Cardiac fibroblast (primary cell): Measurements from ENCODE around the gene DNMT1.

Source experiments
- DNase-seq, 2 donors: peaks; one replicate each; pipeline versions ENCODE4 v3.0.0 to v3.0.0-alpha.2; 2010; ENCODE audit warnings: low read depth in 2 of 2
- H3K4me3 ChIP-seq, 2 donors: replicated peaks in 1 of 2; 1 replicate in 1 of 2; 2 replicates in 1 of 2; pipeline ENCODE4 v1.5.1; 2011; ENCODE audit warnings: low read depth in 2 of 2, low read length in 2 of 2, mild to moderate bottlenecking in 2 of 2, moderate library complexity in 1 of 2
- CTCF ChIP-seq: IDR thresholded peaks from one replicate; pipeline ENCODE4 v1.5.1; 2011; ENCODE audit warnings: low read depth, mild to moderate bottlenecking, low read length, inconsistent platforms

Gene DNMT1

GRCh38 chr19:10193790-10194499 lies 808 bp downstream of the DNMT1 start:
- DNase-seq: peak; percentile 41 to 69
- TF ChIP-seq CTCF: no peak
- H3K4me3 ChIP-seq: peak overlapping the region; percentile 86 to 90

GRCh38 chr19:10192922-10193321 lies 1.8 kb downstream of the DNMT1 start:
- DNase-seq: no peak
- no peak for TF ChIP-seq CTCF
- peak overlapping the region in 1 of 2 donors; percentile 86 for H3K4me3 ChIP-seq

- peak; percentile 78 to 91 for DNase-seq
Observed at GRCh38 chr19:10191347-10191746, 3.4 kb downstream of the DNMT1 start.

GRCh38 chr19:10190026-10190425 lies 4.7 kb downstream of the DNMT1 start:
- TF ChIP-seq CTCF: no peak
- H3K4me3 ChIP-seq: no peak overlapping the region
- DNase-seq: peak in 1 of 2 donors; percentile 5

More at GRCh38 chr19:10191347-10191746, 3.4 kb downstream of the DNMT1 start:
- TF ChIP-seq CTCF: no peak
- no peak overlapping the region for H3K4me3 ChIP-seq

GRCh38 chr19:10189616-10190015 lies 5.1 kb downstream of the DNMT1 start:
- TF ChIP-seq CTCF: no peak
- DNase-seq: no peak
- H3K4me3 ChIP-seq: no peak overlapping the region

- no peak for TF ChIP-seq CTCF
- no peak overlapping the region for H3K4me3 ChIP-seq
- DNase-seq: no peak
Observed at GRCh38 chr19:10187315-10187714, 7.4 kb downstream of the DNMT1 start.

GRCh38 chr19:10184636-10185035 lies 10.1 kb downstream of the DNMT1 start:
- no peak overlapping the region for H3K4me3 ChIP-seq
- TF ChIP-seq CTCF: no peak
- DNase-seq: no peak
